Measurements from ENCODE around the gene FKBP8.

FKBP8 gene

GRCh38 chr19:18483119-18483890, 60.1 kb downstream of the FKBP8 start:
- DNase-seq (ENCODE audit: low read depth in 2 of 2) = no peak

Data from stimulated activated CD8-positive, alpha-beta memory T cell treated with anti-CD3 and anti-CD28 coated beads, Interleukin-15, amount 100 ng/mL, for 4 hours (primary cell).